ENCODE measurements around the gene FTO.

Gene FTO

GRCh38 chr16:54027995-54028394 lies 324.0 kb downstream of the FTO start:
- DNase-seq (ENCODE audit: low read depth, low spot score) = no peak
- no peak overlapping the region for H3K27ac ChIP-seq

- peak overlapping the region; percentile 83 for H3K27ac ChIP-seq
- DNase-seq (ENCODE audit: low read depth, low spot score) = peak; percentile 26
These were observed 326.5 kb downstream of the FTO start for GRCh38 chr16:54030451-54030850.

GRCh38 chr16:54031107-54031760 lies 327.3 kb downstream of the FTO start:
- peak overlapping the region; percentile 83 for H3K27ac ChIP-seq
- peak; percentile 56 for DNase-seq (ENCODE audit: low read depth, low spot score)

- DNase-seq (ENCODE audit: low read depth, low spot score) = no peak
- H3K27ac ChIP-seq = peak overlapping the region; percentile 29
These were observed 329.8 kb downstream of the FTO start for GRCh38 chr16:54033747-54034146.

- no peak overlapping the region for H3K27ac ChIP-seq
- no peak for DNase-seq (ENCODE audit: low read depth, low spot score)
These were observed 330.7 kb downstream of the FTO start for GRCh38 chr16:54034684-54035083.

GRCh38 chr16:54040480-54040879 lies 336.5 kb downstream of the FTO start:
- no peak for DNase-seq (ENCODE audit: low read depth, low spot score)

GRCh38 chr16:54040975-54041374 lies 337.0 kb downstream of the FTO start:
- no peak overlapping the region for H3K27ac ChIP-seq

More at GRCh38 chr16:54040480-54040879, 336.5 kb downstream of the FTO start:
- H3K27ac ChIP-seq = no peak overlapping the region

GRCh38 chr16:54048586-54049495 lies 344.9 kb downstream of the FTO start:
- no peak for DNase-seq (ENCODE audit: low read depth, low spot score)
- no peak overlapping the region for H3K27ac ChIP-seq

More at GRCh38 chr16:54040975-54041374, 337.0 kb downstream of the FTO start:
- no peak for DNase-seq (ENCODE audit: low read depth, low spot score)

GRCh38 chr16:54049591-54050458 lies 345.9 kb downstream of the FTO start:
- no peak for DNase-seq (ENCODE audit: low read depth, low spot score)

GRCh38 chr16:54050459-54051210 lies 346.7 kb downstream of the FTO start:
- no peak for DNase-seq (ENCODE audit: low read depth, low spot score)
- H3K27ac ChIP-seq = no peak overlapping the region

More at GRCh38 chr16:54049591-54050458, 345.9 kb downstream of the FTO start:
- H3K27ac ChIP-seq = no peak overlapping the region

- no peak overlapping the region for H3K27ac ChIP-seq
- DNase-seq (ENCODE audit: low read depth, low spot score) = no peak
These were observed 347.9 kb downstream of the FTO start for GRCh38 chr16:54051821-54052220.

GRCh38 chr16:54052271-54052670 lies 348.3 kb downstream of the FTO start:
- no peak overlapping the region for H3K27ac ChIP-seq
- no peak for DNase-seq (ENCODE audit: low read depth, low spot score)

- H3K27ac ChIP-seq = no peak overlapping the region
- no peak for DNase-seq (ENCODE audit: low read depth, low spot score)
These were observed 350.2 kb downstream of the FTO start for GRCh38 chr16:54053891-54054820.

GRCh38 chr16:54055191-54055590 lies 351.2 kb downstream of the FTO start:
- no peak for DNase-seq (ENCODE audit: low read depth, low spot score)
- H3K27ac ChIP-seq = no peak overlapping the region

- DNase-seq (ENCODE audit: low read depth, low spot score) = no peak
- no peak overlapping the region for H3K27ac ChIP-seq
These were observed 351.9 kb downstream of the FTO start for GRCh38 chr16:54055864-54056263.

GRCh38 chr16:54056921-54057320 lies 353.0 kb downstream of the FTO start:
- no peak for DNase-seq (ENCODE audit: low read depth, low spot score)
- H3K27ac ChIP-seq = no peak overlapping the region

- no peak for DNase-seq (ENCODE audit: low read depth, low spot score)
- no peak overlapping the region for H3K27ac ChIP-seq
These were observed 355.4 kb downstream of the FTO start for GRCh38 chr16:54059319-54059718.

GRCh38 chr16:54060599-54061421 lies 356.9 kb downstream of the FTO start:
- H3K27ac ChIP-seq = no peak overlapping the region
- DNase-seq (ENCODE audit: low read depth, low spot score) = no peak

Measured in epithelial cell of prostate (primary cell).